K562 (cell line): ENCODE measurements around the gene PHYHIPL. TPM values are rescaled to one million over a fixed set of nuclear protein-coding genes. Genes with fewer than 3 reads are reported as not detected.

Experiments used
- ATAC-seq: fragments of 200-7000 bp; cut with Tn5 transposase; 3 replicates; pipeline ENCODE4 v1.9.1; 2020; ENCODE audit warnings: moderate library complexity
- BruUV-seq: library from RNA; stranded (reverse); fragments of 400-500 nt; replicated peaks from 2 replicates; lab custom pipeline; 2021; lab: Mats Ljungman, UMichigan
- CTCF ChIA-PET: fragments of 300-600 bp; formaldehyde crosslinking; extraction: SDS; loops from one replicate; lab custom pipeline; 2021; ENCODE audit warnings: low intra/inter-chr PET ratio; lab: Yijun Ruan, JAX
- POLR2A ChIA-PET: fragments of 300-600, 350-650 bp; sonication (Branson Sonifier 250); formaldehyde crosslinking; extraction: SDS; loops from one replicate; lab custom pipeline; 2021; ENCODE audit warnings: antibody characterized with exemption, inconsistent platforms; lab: Yijun Ruan, JAX
- DNase-seq, 4 experiments: peaks; one replicate each; pipeline versions ENCODE4 v3.0.0 to v3.0.0-alpha.2; 2011 to 2018; ENCODE audit warnings: low spot score in 3 of 4, mixed read lengths in 3 of 4; ENCODE audit errors: extremely low read depth in 1 of 4
- FAIRE-seq: peaks from 2 replicates; lab custom pipeline; 2011; peaks lifted over from hg19 to GRCh38; lab: Jason Lieb, UNC
- H2AFZ ChIP-seq: 2 replicates; pipeline ENCODE4 v1.6.0; 2011; ENCODE audit warnings: low read depth, low read length, control low read depth, inconsistent platforms
- H3K27ac ChIP-seq: fragments of 200-600 bp; 3 replicates; pipeline ENCODE4 v1.8.0; 2011; ENCODE audit warnings: low read depth, mild to moderate bottlenecking, control low read depth, inconsistent platforms, low read length, moderate library complexity, mixed read lengths; ENCODE audit errors: extremely low read depth
- H3K27me3 ChIP-seq, 2 experiments: fragments of 300-600 bp in 1 of 2; 2 replicates in 1 of 2; 3 replicates in 1 of 2; pipeline versions ENCODE4 v1.6.0 to v1.8.0; 2011; ENCODE audit warnings: inconsistent platforms in 2 of 2, low read length in 2 of 2, mild to moderate bottlenecking in 1 of 2, mixed read lengths in 1 of 2, moderate library complexity in 1 of 2; ENCODE audit not compliant: control insufficient read depth in 2 of 2, insufficient read depth in 2 of 2
- H3K36me3 ChIP-seq: fragments of 300-600 bp; 3 replicates; pipeline ENCODE4 v1.8.0; 2011; ENCODE audit warnings: mild to moderate bottlenecking, low read length, inconsistent platforms; ENCODE audit not compliant: control insufficient read depth, insufficient read depth
- H3K4me1 ChIP-seq, 2 experiments: fragments of 200-600 bp in 1 of 2; replicated peaks in 1 of 2; 2 replicates in 1 of 2; 3 replicates in 1 of 2; pipeline versions ENCODE4 v1.5.1 to v1.8.0; 2011; ENCODE audit warnings: inconsistent platforms in 2 of 2, low read length in 2 of 2, mild to moderate bottlenecking in 1 of 2, mixed read lengths in 1 of 2, moderate library complexity in 1 of 2; ENCODE audit not compliant: control insufficient read depth in 2 of 2, insufficient read depth in 2 of 2
- H3K4me2 ChIP-seq: 2 replicates; pipeline ENCODE4 v1.6.1; 2011; ENCODE audit warnings: low read length, control low read depth, inconsistent platforms, mixed read lengths; ENCODE audit not compliant: insufficient read depth
- H3K4me3 ChIP-seq: fragments of 200-600 bp; sonication (generic), shearing (Covaris generic); 2 replicates; pipeline ENCODE4 v1.5.1; 2016; ENCODE audit warnings: control low read depth, inconsistent platforms
- H3K79me2 ChIP-seq: fragments of 200-600 bp; 3 replicates; pipeline ENCODE4 v1.8.0; 2011; ENCODE audit warnings: low read length, inconsistent platforms; ENCODE audit not compliant: control insufficient read depth, insufficient read depth
- H3K9ac ChIP-seq, 2 experiments: 2 replicates each; pipeline versions ENCODE4 v1.6.0 to v1.6.1; 2011; ENCODE audit warnings: low read depth in 2 of 2, low read length in 2 of 2, control low read depth in 1 of 2, inconsistent platforms in 1 of 2, mild to moderate bottlenecking in 1 of 2, mixed read lengths in 1 of 2; ENCODE audit not compliant: insufficient read depth in 1 of 2
- H3K9me1 ChIP-seq: one replicate; pipeline ENCODE4 v1.6.0; 2011; ENCODE audit warnings: inconsistent platforms, mild to moderate bottlenecking, low read length, moderate library complexity; ENCODE audit not compliant: control insufficient read depth, insufficient read depth
- H3K9me3 ChIP-seq: replicated peaks from 2 replicates; pipeline ENCODE4 v1.5.1; 2011; ENCODE audit warnings: low read depth, low read length, inconsistent platforms; ENCODE audit not compliant: control insufficient read depth, insufficient read depth
- H4K20me1 ChIP-seq: replicated peaks from 2 replicates; pipeline ENCODE4 v1.6.1; 2011; ENCODE audit warnings: low read length, inconsistent platforms, mixed read lengths; ENCODE audit not compliant: control insufficient read depth, insufficient read depth
- BCL6 ChIP-seq: fragments of 250-450 bp; sonication (Bioruptor Pico); IDR thresholded peaks from 2 replicates; pipeline ENCODE4 v1.4.0; 2020
- CCAR2 ChIP-seq: fragments of 200-400 bp; formaldehyde crosslinking; IDR thresholded peaks from 2 replicates; pipeline ENCODE4 v1.6.1; 2017; ENCODE audit warnings: mild to moderate bottlenecking, low read depth, low read length
- ELF1 ChIP-seq: fragments of 200-800 bp; sonication (Bioruptor generic); IDR thresholded peaks from 2 replicates; pipeline ENCODE4 v1.6.1; 2016; ENCODE audit warnings: missing genetic modification characterization, missing compliant biosample characterization
- ERF ChIP-seq: fragments of 450-650 bp; formaldehyde crosslinking; IDR thresholded peaks from 2 replicates; pipeline ENCODE4 v1.4.0; 2020; ENCODE audit warnings: mild to moderate bottlenecking, mixed read lengths
- HMGN3 ChIP-seq: IDR thresholded peaks from 2 replicates; pipeline ENCODE4 v1.6.1; 2011; ENCODE audit warnings: borderline replicate concordance, low read depth, mild to moderate bottlenecking, mixed read lengths, low read length; ENCODE audit not compliant: insufficient read length; ENCODE audit errors: extremely low read depth
- JUND ChIP-seq, 2 experiments: IDR thresholded peaks; 2 replicates in 1 of 2; 3 replicates in 1 of 2; pipeline ENCODE4 v1.6.1; 2011; ENCODE audit warnings: borderline replicate concordance in 2 of 2, low read depth in 2 of 2, low read length in 2 of 2, improper control_type of control experiment in 1 of 2, missing biosample characterization in 1 of 2, missing genetic modification characterization in 1 of 2, missing genetic modification reagents in 1 of 2
- KDM4B ChIP-seq, 2 experiments: fragments of 450-650 bp in 1 of 2; sonication (generic) in 1 of 2; IDR thresholded peaks; 2 replicates each; pipeline ENCODE4 v1.6.1; 2016 to 2017; ENCODE audit warnings: borderline replicate concordance in 2 of 2, antibody characterized with exemption in 1 of 2, low read depth in 1 of 2, mild to moderate bottlenecking in 1 of 2
- NEUROD1 ChIP-seq: fragments of 150-350 bp; IDR thresholded peaks from 2 replicates; pipeline ENCODE4 v1.6.1; 2014; ENCODE audit warnings: borderline replicate concordance, low read length, low read depth; ENCODE audit not compliant: partially characterized antibody
- SMAD4 ChIP-seq: fragments of 250-450 bp; sonication (Bioruptor Pico); conservative IDR thresholded peaks from 2 replicates; pipeline ENCODE4 v1.8.0; 2021; ENCODE audit warnings: inconsistent platforms, mild to moderate bottlenecking, moderate library complexity
- TAF9B ChIP-seq: fragments of 450-650 bp; IDR thresholded peaks from 2 replicates; pipeline ENCODE4 v1.6.1; 2018; ENCODE audit warnings: mild to moderate bottlenecking; ENCODE audit not compliant: partially characterized antibody
- ZNF830 ChIP-seq: fragments of 250-450 bp; sonication (Bioruptor Pico); IDR thresholded peaks from 2 replicates; pipeline ENCODE4 v1.5.0; 2021; ENCODE audit warnings: mild to moderate bottlenecking
- WGBS: fragments of 100-300 bp; shearing (Covaris generic); methylation state at CpG from one replicate; pipeline ENCODE4 v1.1.6; 2016; ENCODE audit warnings: low coverage, mixed read lengths; ENCODE audit not compliant: insufficient coverage; ENCODE audit errors: missing lambda C conversion rate; 5-methylcytosine and 5-hydroxymethylcytosine counted together
- in situ Hi-C: fragments of 300-500 bp; cut with MboI; formaldehyde crosslinking; loops from 4 replicates; pipeline ENCODE4 v1.15.0; 2018; ENCODE audit warnings: inconsistent platforms, mixed read lengths
- intact Hi-C: fragments of 100-400 bp; cut with micrococcal nuclease; formaldehyde crosslinking; loops from 2 replicates; pipeline ENCODE4 v1.14.2; 2022
- polyA plus RNA-seq, 8 experiments: library from polyadenylated mRNA; depleted of rRNA in 4 of 8; stranded (reverse) in 5 of 8; unstranded in 3 of 8; fragments of >200 nt; fragmentation: Nextera tagmentation in 2 of 8; fragmentation: Illumina TruSeq in 1 of 8; extraction: Ambion mirVana in 2 of 8; extraction: Trizol in 1 of 8; gene quantifications; 2 replicates each; pipeline versions ENCODE4 v1.2.1 to v1.2.3, GENCODE V29; 2011 to 2014; ENCODE audit warnings: inconsistent platforms in 1 of 8, missing spikeins in 1 of 8
- total RNA-seq, 7 experiments: library from RNA; depleted of rRNA in 6 of 7; stranded (reverse); fragments of >200 nt in 6 of 7; fragmentation: Illumina TruSeq in 2 of 7; extraction: Trizol in 2 of 7; gene quantifications; 2 replicates each; pipeline versions ENCODE4 v1.2.1 to v1.2.3, GENCODE V29; 2011 to 2021; ENCODE audit warnings: low replicate concordance in 1 of 7
- TF ChIP-seq, protein P1 (sequence below): fragments of 450-650 bp; formaldehyde crosslinking; IDR thresholded peaks from 2 replicates; pipeline ENCODE4 v1.4.0; 2022; ENCODE audit warnings: mild to moderate bottlenecking, moderate library complexity

PHYHIPL gene
- total and polyA plus RNA-seq, 9 of the 15 experiments (the other 6 are each of a cell fraction or from before 2014, with no cell fraction given): not detected

DNA sequence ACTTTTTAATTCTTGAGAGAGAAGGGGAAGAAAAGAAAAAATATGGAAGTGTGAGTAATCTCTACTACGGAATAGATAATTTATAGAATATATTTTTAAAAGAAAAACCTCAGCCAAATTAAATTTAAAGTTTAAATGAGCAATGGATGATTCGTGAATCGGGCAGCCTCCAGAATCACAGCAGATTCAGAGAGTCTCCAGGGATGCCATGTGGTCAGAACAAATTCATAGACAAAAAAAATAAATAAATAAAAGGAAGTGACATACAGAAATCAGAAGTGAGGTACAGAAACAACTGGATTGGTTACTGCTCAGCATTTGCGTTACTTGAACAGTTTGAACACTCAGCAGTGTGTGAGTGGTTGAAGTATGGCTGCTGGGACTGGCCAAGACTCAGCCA, 53.0 kb downstream of the PHYHIPL start (continued):
- TF ChIP-seq BCL6 (CRISPR knock-in tag) (no peak), NEUROD1 (no peak), CCAR2 (no peak), ELF1 (no peak)

DNA sequence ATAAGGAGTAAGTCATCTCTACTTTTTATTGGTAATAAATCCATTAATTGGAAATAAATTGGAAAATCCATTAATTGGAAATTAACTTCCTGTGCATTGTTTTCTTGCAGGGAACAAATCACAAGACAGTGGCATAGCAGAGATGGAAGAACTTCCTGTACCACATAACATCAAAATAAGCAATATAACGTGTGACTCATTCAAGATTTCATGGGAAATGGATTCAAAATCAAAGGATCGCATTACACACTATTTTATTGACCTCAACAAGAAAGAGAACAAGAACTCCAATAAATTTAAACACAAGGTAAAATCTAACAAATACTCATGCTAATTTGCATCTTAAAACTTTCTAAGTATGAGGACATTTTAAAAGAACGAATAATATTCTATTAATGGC, 57.8 kb downstream of the PHYHIPL start:
- DNase-seq (no peak), ATAC-seq (no peak)

More for the DNA sequence above, 57.8 kb downstream of the PHYHIPL start:
- in situ Hi-C loops: no loop called here
- FAIRE-seq: no peak
- no peak overlapping the region for H3K27ac ChIP-seq
- no peaks in the 10 kb centered on the region for H3K27me3 ChIP-seq
- POLR2A ChIA-PET: no interaction called here
- H4K20me1 ChIP-seq: no peaks in the 10 kb centered on the region
- H3K4me3 ChIP-seq: no peak overlapping the region
- H3K4me1 ChIP-seq: no peaks in the 10 kb centered on the region
- H3K9me1 ChIP-seq: no peaks in the 10 kb centered on the region
- 3% methylated on average over 3 of the region's 3 CpGs for WGBS
- no peak overlapping the region for H3K4me2 ChIP-seq
- TF ChIP-seq SMAD4 (CRISPR knock-in tag): no peak
- TF ChIP-seq KDM4B (IDR thresholded peaks at IDR 0.05; ENCODE audit: borderline replicate concordance in 2 of 2, low read depth in 1 of 2): no peak
- no peak for TF ChIP-seq ZNF830 (CRISPR knock-in tag)
- no peak for TF ChIP-seq JUND (IDR thresholded peaks at IDR 0.05; ENCODE audit: borderline replicate concordance, low read depth, low read length)
- TF ChIP-seq JUND (tag; IDR thresholded peaks at IDR 0.05; ENCODE audit: borderline replicate concordance, low read depth, low read length): no peak
- TF ChIP-seq, protein P1, sequence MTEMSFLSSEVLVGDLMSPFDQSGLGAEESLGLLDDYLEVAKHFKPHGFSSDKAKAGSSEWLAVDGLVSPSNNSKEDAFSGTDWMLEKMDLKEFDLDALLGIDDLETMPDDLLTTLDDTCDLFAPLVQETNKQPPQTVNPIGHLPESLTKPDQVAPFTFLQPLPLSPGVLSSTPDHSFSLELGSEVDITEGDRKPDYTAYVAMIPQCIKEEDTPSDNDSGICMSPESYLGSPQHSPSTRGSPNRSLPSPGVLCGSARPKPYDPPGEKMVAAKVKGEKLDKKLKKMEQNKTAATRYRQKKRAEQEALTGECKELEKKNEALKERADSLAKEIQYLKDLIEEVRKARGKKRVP (CRISPR knock-in tag): no peak
- no peak for TF ChIP-seq TAF9B
- no peak for TF ChIP-seq HMGN3
- no peak for TF ChIP-seq ERF
- TF ChIP-seq, all 486 proteins: peak for 0
- H3K79me2 ChIP-seq: no peaks in the 10 kb centered on the region
- BruUV-seq: no TSS peak
- no peaks in the 10 kb centered on the region for H3K36me3 ChIP-seq
- intact Hi-C loops: no loop called here
- no peaks in the 10 kb centered on the region for H3K9me3 ChIP-seq
- H3K9ac ChIP-seq: no peak overlapping the region
- no peak overlapping the region for H2AFZ ChIP-seq
- CTCF ChIA-PET: no interaction called here
